Measurements from ENCODE around the gene SLC3A2.
A peak's percentile ranks its signal among the peaks of the same experiment; 100 is the strongest.
"Not testable (repeated sequence)": the region's sequence is repeated elsewhere in the genome, so short reads cannot be mapped to it uniquely, and the experiment has no call there.

SLC3A2 gene

GRCh38 chr11:62880803-62881578, at the start of gene SLC3A2:
TSS of gene SLC3A2 (plus strand) at chr11:62880896. CDS start at chr11:62881024, 128 bp downstream.
- peak; percentile 86 for DNase-seq

- DNase-seq: no peak
These were observed 49.7 kb upstream of the SLC3A2 start for GRCh38 chr11:62830904-62831519.

- DNase-seq: peak; percentile 100
These were observed 49.0 kb upstream of the SLC3A2 start, which contains the start of gene STX5 for GRCh38 chr11:62831520-62832335. TSS of gene STX5 (minus strand) at chr11:62832051. CDS start at chr11:62831243, 808 bp downstream.

GRCh38 chr11:62832336-62833234, 48.1 kb upstream of the SLC3A2 start, which contains the start of gene TEX54:
TSS of gene TEX54 (minus strand) at chr11:62832841.
- no peak for DNase-seq

GRCh38 chr11:62835336-62835735, 45.4 kb upstream of the SLC3A2 start:
- DNase-seq: no peak

GRCh38 chr11:62839050-62839945, 41.4 kb upstream of the SLC3A2 start, which contains the start of gene WDR74:
TSS of gene WDR74 (minus strand) at chr11:62839590. CDS start at chr11:62839570, 20 bp downstream.
- DNase-seq: peak; percentile 94

- peak; percentile 87 for DNase-seq
These were observed 39.9 kb upstream of the SLC3A2 start for GRCh38 chr11:62840721-62841360.

GRCh38 chr11:62841361-62842170, 39.1 kb upstream of the SLC3A2 start:
- peak; percentile 92 for DNase-seq

- peak; percentile 41 for DNase-seq
These were observed 38.4 kb upstream of the SLC3A2 start for GRCh38 chr11:62842171-62842741.

- DNase-seq: not testable (repeated sequence)
These were observed 37.8 kb upstream of the SLC3A2 start for GRCh38 chr11:62842891-62843290.

- DNase-seq: no peak
These were observed 37.2 kb upstream of the SLC3A2 start for GRCh38 chr11:62843466-62843865.

GRCh38 chr11:62844154-62844553, 36.5 kb upstream of the SLC3A2 start:
- no peak for DNase-seq

GRCh38 chr11:62846177-62846576, 34.5 kb upstream of the SLC3A2 start:
- DNase-seq: no peak

- no peak for DNase-seq
These were observed 32.9 kb upstream of the SLC3A2 start for GRCh38 chr11:62847767-62848314.

GRCh38 chr11:62850911-62851806, 29.5 kb upstream of the SLC3A2 start:
- DNase-seq: no peak

- no peak for DNase-seq
These were observed 28.7 kb upstream of the SLC3A2 start for GRCh38 chr11:62851807-62852522.

All from CD4-positive, alpha-beta T cell treated with Interleukin-12 subunit alpha and Interleukin-12 subunit beta, for 1 hour (primary cell).